HepG2 (cell line): Measurements from ENCODE around the gene MAS1L. TPM values are rescaled to one million over a fixed set of nuclear protein-coding genes. Genes with fewer than 3 reads are reported as not detected.

Experiments used
- ATAC-seq: fragments of 200-7000 bp; cut with Tn5 transposase; 3 replicates; pipeline ENCODE4 v1.9.1; 2020; ENCODE audit warnings: mild to moderate bottlenecking, moderate library complexity
- BruUV-seq: library from RNA; stranded (reverse); fragments of 400-500 nt; replicated peaks from 2 replicates; lab custom pipeline; 2021; lab: Mats Ljungman, UMichigan
- CTCF ChIA-PET: fragments of 300-600 bp; formaldehyde crosslinking; extraction: SDS; loops from one replicate; lab custom pipeline; 2021; ENCODE audit warnings: low total read pairs, inconsistent platforms, low intra/inter-chr PET ratio; lab: Yijun Ruan, JAX
- POLR2A ChIA-PET: fragments of 350-600 bp; sonication (Branson Sonifier 250); formaldehyde crosslinking; loops from one replicate; lab custom pipeline; 2020; ENCODE audit warnings: antibody characterized with exemption, inconsistent platforms; lab: Yijun Ruan, JAX
- DNase-seq: peaks from one replicate; pipeline ENCODE4 v3.0.0-alpha.2; 2015; ENCODE audit warnings: low spot score
- FAIRE-seq: peaks from 3 replicates; lab custom pipeline; 2011; peaks lifted over from hg19 to GRCh38; lab: Jason Lieb, UNC
- H2AFZ ChIP-seq: one replicate; pipeline ENCODE4 v1.6.1; 2011; ENCODE audit warnings: low read length, inconsistent platforms
- H3K27ac ChIP-seq: fragments of 300-600 bp; 3 replicates; pipeline ENCODE4 v1.8.0; 2011; ENCODE audit warnings: mixed run types, mild to moderate bottlenecking, mixed read lengths, low read length, inconsistent platforms; ENCODE audit not compliant: insufficient read depth; ENCODE audit errors: extremely low read length
- H3K27me3 ChIP-seq, 2 experiments: fragments of 200-600 bp in 1 of 2; 2 replicates in 1 of 2; 3 replicates in 1 of 2; pipeline versions ENCODE4 v1.6.0 to v1.8.0; 2011; ENCODE audit warnings: low read length in 2 of 2, mild to moderate bottlenecking in 2 of 2, moderate library complexity in 2 of 2, inconsistent platforms in 1 of 2; ENCODE audit not compliant: insufficient read depth in 2 of 2, control insufficient read depth in 1 of 2
- H3K36me3 ChIP-seq, 2 experiments: fragments of 200-600 bp in 1 of 2; replicated peaks in 1 of 2; 2 replicates in 1 of 2; 3 replicates in 1 of 2; pipeline versions ENCODE4 v1.5.1 to v1.8.0; 2011; ENCODE audit warnings: low read length in 2 of 2, inconsistent platforms in 1 of 2; ENCODE audit not compliant: insufficient read depth in 2 of 2, control insufficient read depth in 1 of 2
- H3K4me1 ChIP-seq: 2 replicates; pipeline ENCODE4 v1.5.1; 2012; ENCODE audit warnings: low read length, inconsistent platforms; ENCODE audit not compliant: insufficient read depth
- H3K4me2 ChIP-seq: 2 replicates; pipeline ENCODE4 v1.6.0; 2011; ENCODE audit warnings: low read depth, low read length, inconsistent platforms
- H3K4me3 ChIP-seq, 3 experiments: fragments of 200-600 bp in 1 of 3; sonication (generic), shearing (Covaris generic) in 1 of 3; replicated peaks in 1 of 3; 2 replicates each; pipeline ENCODE4 v1.5.1; 2011 to 2016; ENCODE audit warnings: low read length in 3 of 3, inconsistent platforms in 2 of 3, low read depth in 2 of 3, mild to moderate bottlenecking in 2 of 3, control low read depth in 1 of 3, mixed read lengths in 1 of 3; ENCODE audit not compliant: insufficient read depth in 1 of 3
- H3K79me2 ChIP-seq: one replicate; pipeline ENCODE4 v1.6.1; 2011; ENCODE audit warnings: low read length, inconsistent platforms; ENCODE audit not compliant: insufficient read depth
- H3K9ac ChIP-seq: 2 replicates; pipeline ENCODE4 v1.6.0; 2011; ENCODE audit warnings: mild to moderate bottlenecking, low read depth, low read length, inconsistent platforms; ENCODE audit not compliant: insufficient read depth
- H3K9me3 ChIP-seq: 2 replicates; pipeline ENCODE4 v1.5.1; 2012; ENCODE audit warnings: mild to moderate bottlenecking, low read length
- H4K20me1 ChIP-seq: 2 replicates; pipeline ENCODE4 v1.6.0; 2011; ENCODE audit warnings: inconsistent platforms, mild to moderate bottlenecking, low read length, moderate library complexity; ENCODE audit not compliant: insufficient read depth
- AGO1 ChIP-seq: fragments of 200-400 bp; formaldehyde crosslinking; IDR thresholded peaks from 2 replicates; pipeline ENCODE4 v1.6.1; 2017; ENCODE audit warnings: mild to moderate bottlenecking, low read depth, low read length, moderate library complexity; ENCODE audit not compliant: poor library complexity, severe bottlenecking
- ARNT2 ChIP-seq: sonication (generic); formaldehyde crosslinking; IDR thresholded peaks from 2 replicates; pipeline ENCODE4 v1.8.0; 2022; ENCODE audit warnings: mild to moderate bottlenecking, low read depth, missing genetic modification reagents, moderate library complexity
- DDIT3 ChIP-seq: sonication (generic); formaldehyde crosslinking; IDR thresholded peaks from 2 replicates; pipeline ENCODE4 v1.4.0; 2020; ENCODE audit warnings: mild to moderate bottlenecking, missing genetic modification reagents
- DMTF1 ChIP-seq: sonication (generic); formaldehyde crosslinking; IDR thresholded peaks from 2 replicates; pipeline ENCODE4 v1.4.0; 2020; ENCODE audit warnings: mild to moderate bottlenecking, missing genetic modification reagents
- GZF1 ChIP-seq: sonication (generic); formaldehyde crosslinking; IDR thresholded peaks from 2 replicates; pipeline ENCODE4 v1.5.1; 2020; ENCODE audit warnings: mild to moderate bottlenecking, missing genetic modification reagents
- HES4 ChIP-seq: sonication (generic); formaldehyde crosslinking; IDR thresholded peaks from 2 replicates; pipeline ENCODE4 v1.9.0; 2021; ENCODE audit warnings: mild to moderate bottlenecking, missing genetic modification reagents, borderline replicate concordance
- HINFP ChIP-seq: sonication (generic); formaldehyde crosslinking; IDR thresholded peaks from 2 replicates; pipeline ENCODE4 v1.4.0; 2020; ENCODE audit warnings: low read depth, mild to moderate bottlenecking, missing genetic modification reagents
- KDM6A ChIP-seq: IDR thresholded peaks from 2 replicates; pipeline ENCODE4 v1.6.1; 2016; ENCODE audit warnings: low read depth
- KLF9 ChIP-seq: IDR thresholded peaks from 2 replicates; pipeline ENCODE4 v1.6.1; 2016; ENCODE audit warnings: low read depth
- PAF1 ChIP-seq: IDR thresholded peaks from 2 replicates; pipeline ENCODE4 v1.6.1; 2016; ENCODE audit warnings: missing genetic modification reagents, missing compliant biosample characterization
- PRMT3 ChIP-seq: sonication (generic); formaldehyde crosslinking; IDR thresholded peaks from 2 replicates; pipeline ENCODE4 v1.8.1; 2022; ENCODE audit warnings: low read depth, mild to moderate bottlenecking, moderate library complexity, missing genetic modification reagents, borderline replicate concordance
- RBM39 ChIP-seq: fragments of 200-400 bp; formaldehyde crosslinking; IDR thresholded peaks from one replicate; pipeline ENCODE4 v1.6.1; 2018; ENCODE audit warnings: antibody characterized with exemption, mild to moderate bottlenecking, low read depth, low read length; ENCODE audit not compliant: poor library complexity, severe bottlenecking
- SAP130 ChIP-seq: IDR thresholded peaks from 2 replicates; pipeline ENCODE4 v1.6.1; 2016; ENCODE audit warnings: low read depth
- TOE1 ChIP-seq: sonication (generic); formaldehyde crosslinking; IDR thresholded peaks from 2 replicates; pipeline ENCODE4 v1.4.0; 2020; ENCODE audit warnings: mild to moderate bottlenecking, missing genetic modification reagents
- ZNF224 ChIP-seq: sonication (generic); formaldehyde crosslinking; IDR thresholded peaks from 2 replicates; pipeline ENCODE4 v1.5.0; 2020; ENCODE audit warnings: mild to moderate bottlenecking, missing genetic modification reagents
- ZNF343 ChIP-seq: sonication (generic); formaldehyde crosslinking; IDR thresholded peaks from 2 replicates; pipeline ENCODE4 v1.4.0; 2020; ENCODE audit warnings: mild to moderate bottlenecking, missing genetic modification reagents
- ZNF597 ChIP-seq: sonication (generic); formaldehyde crosslinking; IDR thresholded peaks from 2 replicates; pipeline ENCODE4 v1.5.0; 2020; ENCODE audit warnings: missing genetic modification reagents
- ZNF614 ChIP-seq: IDR thresholded peaks from 2 replicates; pipeline ENCODE4 v1.6.1; 2018; ENCODE audit warnings: missing biosample characterization, missing genetic modification reagents, inconsistent platforms, borderline replicate concordance
- ZNF616 ChIP-seq: sonication (generic); formaldehyde crosslinking; IDR thresholded peaks from 2 replicates; pipeline ENCODE4 v1.5.0; 2020; ENCODE audit warnings: low read depth, mild to moderate bottlenecking, missing genetic modification reagents
- ZSCAN31 ChIP-seq: sonication (generic); formaldehyde crosslinking; IDR thresholded peaks from 2 replicates; pipeline ENCODE4 v1.5.0; 2020; ENCODE audit warnings: low read depth, mild to moderate bottlenecking, missing genetic modification reagents
- WGBS: methylation state at CpG from one replicate; pipeline ENCODE4 v1.1.6; 2017; ENCODE audit warnings: low lambda C conversion rate; 5-methylcytosine and 5-hydroxymethylcytosine counted together
- in situ Hi-C: cut with HindIII; loops from 2 replicates; pipeline ENCODE4 v1.10.0; 2017; ENCODE audit warnings: low pct_unique_long_range_greater_than_20kb; ENCODE audit not compliant: extremely low pct_ligation_motif_present
- intact Hi-C: fragments of 100-400 bp; cut with micrococcal nuclease; formaldehyde crosslinking; loops from one replicate; pipeline ENCODE4 v1.10.0; 2022; ENCODE audit not compliant: unreplicated experiment
- polyA plus RNA-seq, 8 experiments: library from polyadenylated mRNA; depleted of rRNA in 3 of 8; stranded (reverse) in 7 of 8; unstranded in 1 of 8; fragments of >200 nt; fragmentation: Illumina TruSeq in 4 of 8; extraction: Trizol in 4 of 8; gene quantifications; 2 replicates each; pipeline versions ENCODE4 v1.2.1 to v1.2.3, GENCODE V29; 2011 to 2016; ENCODE audit warnings: low read depth in 4 of 8, missing spikeins in 1 of 8, mixed read lengths in 1 of 8; ENCODE audit not compliant: insufficient read depth in 1 of 8
- total RNA-seq, 5 experiments: library from RNA; depleted of rRNA; stranded (reverse); fragments of >200 nt; fragmentation: Illumina TruSeq; extraction: Trizol; gene quantifications; 2 replicates each; pipeline ENCODE4 v1.2.3, GENCODE V29; 2016; ENCODE audit warnings: low read depth in 1 of 5

The MAS1L gene
- total and polyA plus RNA-seq, 2 of the 13 experiments (the other 11 are each of a cell fraction or from before 2014, with no cell fraction given): not detected

GRCh38 chr6:29499704-29500103 is 11.9 kb upstream of the MAS1L start (continued):
- no peak for TF ChIP-seq DMTF1 (CRISPR knock-in tag)

GRCh38 chr6:29496961-29497360 is 9.2 kb upstream of the MAS1L start:
- no peaks in the 10 kb centered on the region for H3K4me1 ChIP-seq
- no peak overlapping the region for H2AFZ ChIP-seq
- no peak overlapping the region for H3K9ac ChIP-seq
- no peak overlapping the region for H3K4me3 ChIP-seq
- no peak overlapping the region for H3K4me2 ChIP-seq
- in situ Hi-C loops: no loop called here
- intact Hi-C loops: no loop called here
- H3K9me3 ChIP-seq: no peaks in the 10 kb centered on the region
- no peaks in the 10 kb centered on the region for H4K20me1 ChIP-seq
- ATAC-seq (no peak), DNase-seq (no peak), FAIRE-seq (no peak)
- no peaks in the 10 kb centered on the region for H3K27me3 ChIP-seq
- POLR2A ChIA-PET: no interaction called here
- H3K27ac ChIP-seq: no peak overlapping the region
- CTCF ChIA-PET: no interaction called here
- H3K36me3 ChIP-seq: no peaks in the 10 kb centered on the region
- BruUV-seq: no TSS peak
- no peaks in the 10 kb centered on the region for H3K79me2 ChIP-seq
- 3% methylated on average over 4 of the region's 4 CpGs for WGBS
- TF ChIP-seq ARNT2 (CRISPR knock-in tag): no peak
- TF ChIP-seq ZSCAN31: no peak
- no peak for TF ChIP-seq PRMT3
- TF ChIP-seq KLF9 (CRISPR knock-in tag): no peak
- no peak for TF ChIP-seq ZNF616 (CRISPR knock-in tag)
- no peak for TF ChIP-seq ZNF343 (CRISPR knock-in tag)
- no peak for TF ChIP-seq TOE1
- TF ChIP-seq PAF1 (CRISPR knock-in tag): no peak
- no peak for TF ChIP-seq ZNF597 (CRISPR knock-in tag)
- TF ChIP-seq HINFP (CRISPR knock-in tag): no peak
- TF ChIP-seq GZF1 (CRISPR knock-in tag): no peak
- no peak for TF ChIP-seq ZNF614 (CRISPR knock-in tag)
- TF ChIP-seq SAP130: no peak
- TF ChIP-seq RBM39: no peak
- TF ChIP-seq HES4: no peak
- no peak for TF ChIP-seq AGO1
- TF ChIP-seq ZNF224: no peak
- no peak for TF ChIP-seq KDM6A
- no peak for TF ChIP-seq DDIT3 (CRISPR knock-in tag)
